ENCODE measurements around the gene KIF11. TPM values are rescaled to one million over a fixed set of nuclear protein-coding genes. Genes with fewer than 3 reads are reported as not detected.
"Not testable (repeated sequence)": the region's sequence is repeated elsewhere in the genome, so short reads cannot be mapped to it uniquely, and the experiment has no call there.

The KIF11 gene
- total RNA-seq, 1 donor, result 46.5 TPM

DNA sequence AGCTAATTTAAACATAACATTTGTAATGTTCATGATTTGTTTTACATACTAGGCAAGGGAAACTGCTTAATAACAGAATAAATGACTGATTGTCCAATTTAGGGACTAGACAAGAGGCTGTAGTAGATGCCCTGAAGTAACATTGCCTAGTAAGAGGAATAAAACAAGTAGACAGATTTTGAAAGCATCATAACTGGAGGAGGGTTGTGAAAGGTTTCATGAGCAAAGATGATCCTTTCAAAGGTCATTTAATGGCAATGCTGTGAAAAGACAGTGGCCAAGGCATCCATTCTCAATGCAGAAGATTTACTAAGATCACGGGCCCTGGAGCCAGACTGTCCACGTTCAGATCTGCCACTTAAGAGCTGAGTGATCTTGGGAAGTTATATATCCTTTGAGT, 52.0 kb downstream of the KIF11 start:
- H3K4me3 ChIP-seq (ENCODE audit: low read depth, low read length), result no peak overlapping the region
- TF ChIP-seq, protein P1, sequence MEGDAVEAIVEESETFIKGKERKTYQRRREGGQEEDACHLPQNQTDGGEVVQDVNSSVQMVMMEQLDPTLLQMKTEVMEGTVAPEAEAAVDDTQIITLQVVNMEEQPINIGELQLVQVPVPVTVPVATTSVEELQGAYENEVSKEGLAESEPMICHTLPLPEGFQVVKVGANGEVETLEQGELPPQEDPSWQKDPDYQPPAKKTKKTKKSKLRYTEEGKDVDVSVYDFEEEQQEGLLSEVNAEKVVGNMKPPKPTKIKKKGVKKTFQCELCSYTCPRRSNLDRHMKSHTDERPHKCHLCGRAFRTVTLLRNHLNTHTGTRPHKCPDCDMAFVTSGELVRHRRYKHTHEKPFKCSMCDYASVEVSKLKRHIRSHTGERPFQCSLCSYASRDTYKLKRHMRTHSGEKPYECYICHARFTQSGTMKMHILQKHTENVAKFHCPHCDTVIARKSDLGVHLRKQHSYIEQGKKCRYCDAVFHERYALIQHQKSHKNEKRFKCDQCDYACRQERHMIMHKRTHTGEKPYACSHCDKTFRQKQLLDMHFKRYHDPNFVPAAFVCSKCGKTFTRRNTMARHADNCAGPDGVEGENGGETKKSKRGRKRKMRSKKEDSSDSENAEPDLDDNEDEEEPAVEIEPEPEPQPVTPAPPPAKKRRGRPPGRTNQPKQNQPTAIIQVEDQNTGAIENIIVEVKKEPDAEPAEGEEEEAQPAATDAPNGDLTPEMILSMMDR (IDR thresholded peaks at IDR 0.05; ENCODE audit: insufficient read depth, low read length), result no peak
- peak; percentile 4 for DNase-seq (ENCODE audit: low read depth)

DNA sequence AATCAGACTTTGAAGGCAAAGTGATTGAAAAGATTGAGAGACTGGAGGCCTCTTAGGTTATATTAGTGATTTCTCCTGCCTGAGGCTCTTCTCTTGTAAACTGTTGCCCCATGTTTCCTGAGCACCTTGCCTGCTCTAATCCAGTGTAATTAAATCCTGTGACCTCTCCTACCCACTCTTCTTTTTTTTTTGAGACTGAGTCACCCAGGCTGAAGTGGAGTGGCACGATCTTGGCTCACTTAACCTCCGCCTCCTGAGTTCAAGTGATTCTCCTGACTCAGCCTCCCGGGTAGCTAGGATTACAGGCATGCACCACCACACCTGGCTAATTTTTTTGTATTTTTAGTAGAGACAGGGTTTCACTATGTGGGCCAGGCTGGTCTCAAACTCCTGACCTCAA, 57.9 kb downstream of the KIF11 start:
- H3K4me3 ChIP-seq (ENCODE audit: low read depth, low read length); DNase-seq (ENCODE audit: low read depth): not testable (repeated sequence)

DNA sequence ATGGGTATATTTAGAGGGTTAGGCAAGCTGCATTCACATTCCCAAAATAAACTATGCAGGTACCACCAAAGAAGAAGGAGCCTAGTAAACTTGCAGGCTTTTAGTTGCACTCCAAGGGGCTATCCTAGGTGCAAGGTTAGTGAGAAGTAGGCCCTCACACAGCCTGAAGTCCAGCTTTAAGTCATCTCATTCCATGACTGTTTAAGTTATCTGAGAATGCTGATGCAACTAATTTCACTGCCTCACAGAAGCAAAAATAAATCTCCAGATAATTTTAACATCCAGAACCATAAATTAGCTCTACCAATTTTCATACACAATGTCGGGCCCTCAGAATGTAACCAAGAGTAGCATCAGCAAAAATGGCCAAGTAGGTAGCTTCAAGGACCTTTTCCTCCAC, 62.5 kb downstream of the KIF11 start:
- TF ChIP-seq, protein P1 (IDR thresholded peaks at IDR 0.05; ENCODE audit: insufficient read depth, low read length), result no peak
- peak; percentile 11 for DNase-seq (ENCODE audit: low read depth)
- no peak overlapping the region for H3K4me3 ChIP-seq (ENCODE audit: low read depth, low read length)

DNA sequence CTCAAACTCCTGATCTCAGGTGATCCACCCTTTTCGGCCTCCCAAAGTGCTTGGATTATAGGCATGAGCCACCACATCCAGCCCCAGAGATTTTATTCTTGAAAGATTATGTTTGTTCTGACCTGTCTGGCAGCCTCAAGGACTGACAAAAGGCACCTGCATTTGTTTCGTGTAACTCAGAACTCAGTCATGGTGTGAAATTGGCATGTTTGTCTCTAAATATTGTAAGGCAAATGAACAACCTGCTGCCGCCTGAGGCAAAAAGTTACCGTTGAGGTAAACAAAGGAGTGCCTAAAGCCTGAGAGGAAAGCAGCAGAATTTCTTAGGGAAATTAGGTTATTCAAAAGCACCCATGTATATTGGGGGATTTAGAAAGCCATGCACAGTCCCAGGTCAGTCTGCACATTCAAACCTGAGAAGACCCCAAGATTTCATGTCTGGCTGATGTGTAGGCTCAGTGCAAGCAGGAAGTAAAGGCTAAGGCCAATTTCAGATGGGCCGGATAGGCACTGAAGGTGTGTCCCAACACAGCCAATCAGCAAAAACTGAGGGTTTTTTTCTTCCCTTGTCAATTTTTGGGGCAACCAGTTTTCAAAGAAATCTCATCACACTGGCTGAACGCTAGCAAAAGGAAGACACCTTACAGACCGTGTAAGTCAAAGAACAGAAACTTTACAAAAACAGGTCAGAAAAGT, 63.5 kb downstream of the KIF11 start:
- no peak for DNase-seq (ENCODE audit: low read depth)
- TF ChIP-seq, protein P1 (IDR thresholded peaks at IDR 0.05; ENCODE audit: insufficient read depth, low read length), result no peak

DNA sequence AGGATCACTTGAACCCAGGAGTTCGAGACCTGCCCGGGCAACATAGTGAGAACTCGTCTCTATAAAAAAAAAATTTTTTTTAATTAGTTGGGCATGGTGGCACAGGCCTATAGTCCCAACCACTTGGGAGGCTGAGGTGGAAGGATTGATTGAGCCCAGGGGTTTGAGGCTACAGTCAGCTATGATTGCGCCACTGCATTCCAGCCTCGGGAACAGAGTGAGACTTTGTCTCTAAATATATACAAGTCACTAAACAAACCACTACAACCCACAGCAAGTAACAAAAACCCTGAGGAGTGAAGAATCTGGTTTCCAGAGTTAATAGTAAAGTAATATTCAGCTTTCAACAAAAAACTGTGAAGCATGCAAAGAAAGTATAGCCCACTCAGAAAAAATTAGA, 64.1 kb downstream of the KIF11 start:
- no peak overlapping the region for H3K4me3 ChIP-seq (ENCODE audit: low read depth, low read length)
- TF ChIP-seq, protein P1 (IDR thresholded peaks at IDR 0.05; ENCODE audit: insufficient read depth, low read length), result no peak
- DNase-seq (ENCODE audit: low read depth), result no peak

More for the DNA sequence above, 63.5 kb downstream of the KIF11 start:
- no peak overlapping the region for H3K4me3 ChIP-seq (ENCODE audit: low read depth, low read length)

DNA sequence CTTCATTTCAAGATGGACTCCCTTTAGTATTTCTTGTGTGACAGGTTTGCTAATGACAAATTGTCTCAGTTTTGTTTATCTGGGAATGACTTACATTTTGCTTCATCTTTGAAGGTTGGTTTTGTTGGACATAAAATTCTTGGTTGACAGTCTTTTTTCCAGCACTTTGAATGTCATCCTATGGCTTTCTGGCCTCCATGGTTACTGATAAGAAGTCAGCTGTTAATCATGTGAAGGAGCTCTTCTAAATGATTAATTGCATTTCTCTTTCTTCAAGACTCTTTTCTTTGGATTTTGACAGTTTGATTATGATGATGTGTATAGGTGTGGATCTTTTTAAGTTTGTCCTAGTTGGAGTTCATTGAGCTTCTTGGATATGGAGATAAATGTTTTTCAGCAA, 69.9 kb downstream of the KIF11 start:
- no peak overlapping the region for H3K4me3 ChIP-seq (ENCODE audit: low read depth, low read length)
- DNase-seq (ENCODE audit: low read depth), result no peak
- TF ChIP-seq, protein P1 (IDR thresholded peaks at IDR 0.05; ENCODE audit: insufficient read depth, low read length), result no peak

DNA sequence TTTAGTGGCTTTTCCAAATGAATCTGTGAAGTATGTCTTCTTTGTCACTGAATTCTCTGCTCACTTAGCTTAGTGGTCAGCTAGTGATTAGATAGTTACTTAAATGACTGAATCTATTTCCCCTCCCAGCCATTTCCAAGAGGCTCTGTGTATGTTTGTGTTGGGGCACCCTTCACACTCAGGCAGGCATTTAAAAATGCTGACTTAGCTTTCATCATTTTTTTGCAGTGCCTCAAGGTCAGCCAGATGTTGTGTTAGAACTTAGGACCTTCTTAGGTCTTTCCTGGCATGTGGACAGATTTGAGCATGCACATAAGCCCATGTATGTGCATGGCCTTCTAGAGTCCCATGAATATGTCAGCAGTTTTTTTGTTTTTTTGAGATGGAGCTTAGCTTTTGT, 71.4 kb downstream of the KIF11 start:
- DNase-seq (ENCODE audit: low read depth), result no peak
- TF ChIP-seq, protein P1 (IDR thresholded peaks at IDR 0.05; ENCODE audit: insufficient read depth, low read length), result no peak
- H3K4me3 ChIP-seq (ENCODE audit: low read depth, low read length), result no peak overlapping the region
